Lower lobe of right lung (tissue), 2 donors: Measurements from ENCODE around the gene LSM8. TPM values are rescaled to one million over a fixed set of nuclear protein-coding genes. Genes with fewer than 3 reads are reported as not detected.

Experiments
- ATAC-seq, 2 donors: fragments of 200-7000 bp; cut with Tn5 transposase; one replicate each; pipeline ENCODE4 v1.9.1; 2020 to 2022; ENCODE audit warnings: mild to moderate bottlenecking in 2 of 2, moderate library complexity in 2 of 2
- DNase-seq: peaks from one replicate; pipeline ENCODE4 v3.0.0-alpha.2; 2020
- H3K27ac ChIP-seq: fragments of 200-600 bp; one replicate; pipeline ENCODE4 v1.8.0; 2022
- H3K27me3 ChIP-seq: fragments of 200-600 bp; one replicate; pipeline ENCODE4 v1.8.0; 2022; ENCODE audit warnings: low read depth
- H3K36me3 ChIP-seq: fragments of 200-600 bp; one replicate; pipeline ENCODE4 v1.8.0; 2022; ENCODE audit warnings: mild to moderate bottlenecking
- H3K4me1 ChIP-seq: fragments of 200-600 bp; one replicate; pipeline ENCODE4 v1.8.0; 2022
- H3K4me3 ChIP-seq: fragments of 200-600 bp; one replicate; pipeline ENCODE4 v1.8.0; 2022; ENCODE audit warnings: mild to moderate bottlenecking
- H3K9me3 ChIP-seq: fragments of 200-600 bp; one replicate; pipeline ENCODE4 v1.8.0; 2022
- CTCF ChIP-seq: fragments of 200-600 bp; IDR thresholded peaks from one replicate; pipeline ENCODE4 v1.8.0; 2022; ENCODE audit warnings: antibody characterized with exemption, mild to moderate bottlenecking
- intact Hi-C: fragments of 100-400 bp; cut with DNase I; formaldehyde crosslinking; loops from one replicate; pipeline ENCODE4 v1.11.0; 2022
- total RNA-seq: library from RNA; stranded (reverse); fragmentation: NEBNext Ultra II Directional; extraction: Animal tissue kit (Norgen Biotek cat#: 25700); gene quantifications from one replicate; pipeline ENCODE4 v1.2.1, GENCODE V29; 2021
- donor health status: DM: no; HTN: yes; CAD: no; lungs with severe emphysema.

Gene LSM8
- total RNA-seq, 1 donor from 2014 or later = 25.6 TPM

- Histone ChIP-seq H3K9me3 (no peaks in the 10 kb centered on the region), H3K27ac (no peak overlapping the region)
- intact Hi-C loops = no loop called here
Observed at GRCh38 chr7:118151671-118152070, 32.3 kb upstream of the LSM8 start.

GRCh38 chr7:118152149-118152548, 31.8 kb upstream of the LSM8 start:
- no peaks in the 10 kb centered on the region for H3K36me3 ChIP-seq
- H3K27ac ChIP-seq = no peak overlapping the region
- DNase-seq = no peak
- no peak for ATAC-seq
- intact Hi-C loops = no loop called here
- H3K27me3 ChIP-seq = no peaks in the 10 kb centered on the region
- H3K4me3 ChIP-seq = no peak overlapping the region
- no peaks in the 10 kb centered on the region for H3K4me1 ChIP-seq
- H3K9me3 ChIP-seq = no peaks in the 10 kb centered on the region
- no peak for TF ChIP-seq CTCF

More at GRCh38 chr7:118151671-118152070, 32.3 kb upstream of the LSM8 start:
- Histone ChIP-seq H3K36me3 (no peaks in the 10 kb centered on the region), H3K27me3 (no peaks in the 10 kb centered on the region), H3K4me3 (no peak overlapping the region), H3K4me1 (no peaks in the 10 kb centered on the region)
- no peak for ATAC-seq
- DNase-seq = no peak
- no peak for TF ChIP-seq CTCF

- Histone ChIP-seq H3K27ac (no peak overlapping the region), H3K4me1 (no peaks in the 10 kb centered on the region), H3K9me3 (no peaks in the 10 kb centered on the region), H3K36me3 (no peaks in the 10 kb centered on the region), H3K4me3 (no peak overlapping the region), H3K27me3 (no peaks in the 10 kb centered on the region)
- DNase-seq (no peak), ATAC-seq (no peak)
- intact Hi-C loops = no loop called here
- TF ChIP-seq CTCF = no peak
Observed at GRCh38 chr7:118152654-118153053, 31.3 kb upstream of the LSM8 start.

- Histone ChIP-seq H3K9me3 (no peaks in the 10 kb centered on the region), H3K27ac (no peak overlapping the region), H3K4me1 (no peaks in the 10 kb centered on the region), H3K4me3 (no peak overlapping the region), H3K36me3 (no peaks in the 10 kb centered on the region), H3K27me3 (no peaks in the 10 kb centered on the region)
- no peak for DNase-seq
- intact Hi-C loops = no loop called here
- ATAC-seq = peak; percentile 61 to 67
- peak; percentile 66 for TF ChIP-seq CTCF
Observed at GRCh38 chr7:118153551-118154177, 30.3 kb upstream of the LSM8 start.

- no peak overlapping the region for H3K4me3 ChIP-seq
- DNase-seq = no peak
- no peaks in the 10 kb centered on the region for H3K4me1 ChIP-seq
- H3K27ac ChIP-seq = no peak overlapping the region
- ATAC-seq = no peak
- H3K36me3 ChIP-seq = no peaks in the 10 kb centered on the region
- intact Hi-C loops = no loop called here
- no peaks in the 10 kb centered on the region for H3K9me3 ChIP-seq
- no peak for TF ChIP-seq CTCF
- H3K27me3 ChIP-seq = no peaks in the 10 kb centered on the region
Observed at GRCh38 chr7:118158766-118159165, 25.2 kb upstream of the LSM8 start.
